Omental fat pad (tissue), 4 donors: Measurements from ENCODE around the gene ANKH. TPM values are rescaled to one million over a fixed set of nuclear protein-coding genes. Genes with fewer than 3 reads are reported as not detected.
"Not testable (repeated sequence)": the region's sequence is repeated elsewhere in the genome, so short reads cannot be mapped to it uniquely, and the experiment has no call there.

ENCODE experiments used
- ATAC-seq: fragments of 150-250 bp; one replicate; pipeline ENCODE4 v1.9.1; 2016; ENCODE audit warnings: mild to moderate bottlenecking, moderate library complexity; ENCODE audit not compliant: low FRiP score
- DNase-seq: peaks from one replicate; pipeline ENCODE4 v3.0.0-alpha.2; 2019; ENCODE audit warnings: low spot score
- total RNA-seq, 4 donors: library from RNA; depleted of rRNA; stranded (reverse); fragments of >200 nt; gene quantifications; one replicate each; pipeline ENCODE4 v1.1.0, GENCODE V29; 2016
- TF ChIP-seq, protein P1 (sequence below), 3 donors: fragments of 450-650 bp; IDR thresholded peaks; one replicate each; pipeline ENCODE4 v1.5.1; 2016 to 2017; ENCODE audit warnings: antibody characterized with exemption in 3 of 3, mild to moderate bottlenecking in 3 of 3, moderate library complexity in 2 of 3

Gene ANKH
- total RNA-seq, 4 donors from 2014 or later, result 37.4 to 74.3 (median 39.2) TPM

DNA sequence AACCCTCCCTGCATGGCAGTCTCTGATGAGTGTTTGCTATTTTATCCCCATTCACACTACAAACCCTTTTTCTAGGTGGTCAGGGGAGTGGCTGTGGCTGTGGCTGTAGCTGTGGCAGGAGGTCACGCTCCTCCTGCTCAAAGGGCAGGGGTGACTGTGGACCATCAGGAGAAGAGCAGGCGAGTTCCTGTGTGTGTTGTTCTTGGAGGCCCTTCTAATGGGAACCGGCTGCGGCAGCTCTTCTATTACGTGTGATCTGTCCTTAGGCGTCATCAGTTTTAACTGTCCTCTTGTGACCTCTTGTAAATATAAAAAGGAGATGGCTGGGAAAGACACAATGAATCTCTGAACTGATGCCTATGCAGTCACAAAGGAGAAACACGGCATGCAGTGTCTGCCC, 65.1 kb downstream of the ANKH start:
- no peak for DNase-seq
- TF ChIP-seq, protein P1, sequence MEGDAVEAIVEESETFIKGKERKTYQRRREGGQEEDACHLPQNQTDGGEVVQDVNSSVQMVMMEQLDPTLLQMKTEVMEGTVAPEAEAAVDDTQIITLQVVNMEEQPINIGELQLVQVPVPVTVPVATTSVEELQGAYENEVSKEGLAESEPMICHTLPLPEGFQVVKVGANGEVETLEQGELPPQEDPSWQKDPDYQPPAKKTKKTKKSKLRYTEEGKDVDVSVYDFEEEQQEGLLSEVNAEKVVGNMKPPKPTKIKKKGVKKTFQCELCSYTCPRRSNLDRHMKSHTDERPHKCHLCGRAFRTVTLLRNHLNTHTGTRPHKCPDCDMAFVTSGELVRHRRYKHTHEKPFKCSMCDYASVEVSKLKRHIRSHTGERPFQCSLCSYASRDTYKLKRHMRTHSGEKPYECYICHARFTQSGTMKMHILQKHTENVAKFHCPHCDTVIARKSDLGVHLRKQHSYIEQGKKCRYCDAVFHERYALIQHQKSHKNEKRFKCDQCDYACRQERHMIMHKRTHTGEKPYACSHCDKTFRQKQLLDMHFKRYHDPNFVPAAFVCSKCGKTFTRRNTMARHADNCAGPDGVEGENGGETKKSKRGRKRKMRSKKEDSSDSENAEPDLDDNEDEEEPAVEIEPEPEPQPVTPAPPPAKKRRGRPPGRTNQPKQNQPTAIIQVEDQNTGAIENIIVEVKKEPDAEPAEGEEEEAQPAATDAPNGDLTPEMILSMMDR (IDR thresholded peaks at IDR 0.05), result no peak
- no peak for ATAC-seq

DNA sequence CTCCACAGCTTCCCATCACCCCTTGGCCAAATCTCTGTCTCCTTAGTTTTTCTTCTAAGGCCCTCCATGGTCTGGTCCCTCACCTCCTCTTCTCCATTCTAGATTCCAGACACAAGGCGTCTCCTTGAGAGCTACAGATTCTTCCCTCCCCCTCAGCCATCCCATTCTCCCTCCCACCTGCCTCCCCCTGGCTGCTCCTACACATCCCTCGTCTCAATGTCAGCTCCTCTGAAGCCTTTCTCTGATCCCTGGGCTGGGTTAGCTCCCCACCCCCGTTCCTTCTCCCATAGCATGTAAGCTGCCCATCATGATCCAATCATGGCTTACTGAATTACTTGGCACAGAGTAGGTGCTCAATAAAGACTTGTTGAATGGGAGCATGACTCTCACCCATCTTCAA, 69.0 kb downstream of the ANKH start:
- ATAC-seq (no peak), DNase-seq (no peak)
- TF ChIP-seq, protein P1 (IDR thresholded peaks at IDR 0.05), result no peak

DNA sequence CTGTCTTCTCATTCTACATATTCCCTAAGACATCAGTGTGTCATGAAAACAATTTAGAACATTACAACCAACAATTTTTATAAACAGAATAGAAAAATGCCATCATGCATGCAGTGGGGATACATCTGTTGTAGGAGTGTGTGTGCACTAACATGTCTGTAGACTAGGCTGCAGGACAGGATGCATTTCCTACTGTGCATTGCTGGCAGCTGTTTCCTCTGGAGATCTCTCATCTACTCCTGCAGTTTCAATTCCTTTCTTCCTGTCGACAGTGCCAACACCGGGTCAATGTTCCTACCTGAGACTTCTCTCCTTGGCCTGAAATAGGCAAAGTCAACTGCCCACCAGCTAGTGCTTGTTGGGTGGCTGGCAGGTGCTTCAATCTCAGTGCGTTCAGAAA, 69.8 kb downstream of the ANKH start:
- DNase-seq, result no peak
- no peak for ATAC-seq
- TF ChIP-seq, protein P1 (IDR thresholded peaks at IDR 0.05), result no peak

DNA sequence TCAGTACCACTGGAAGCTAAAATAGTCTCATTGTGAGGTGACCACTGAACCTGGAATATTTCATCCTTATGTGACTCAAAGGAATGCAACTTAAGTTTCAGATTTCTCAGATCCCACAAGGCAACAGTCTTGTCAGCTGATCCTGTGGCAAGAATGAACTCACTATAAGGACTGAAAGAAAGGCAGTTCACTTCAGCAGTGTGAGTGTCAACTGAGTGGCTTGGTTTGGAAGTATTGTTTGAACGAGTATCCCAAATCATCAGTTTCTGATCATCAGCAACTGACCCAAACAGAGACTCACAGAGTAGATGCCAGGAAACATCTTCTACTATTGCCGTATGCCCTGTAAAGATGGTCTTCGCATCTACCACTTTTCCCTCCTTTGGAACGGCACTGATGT, 74.2 kb downstream of the ANKH start:
- not testable (repeated sequence) for DNase-seq, ATAC-seq

DNA sequence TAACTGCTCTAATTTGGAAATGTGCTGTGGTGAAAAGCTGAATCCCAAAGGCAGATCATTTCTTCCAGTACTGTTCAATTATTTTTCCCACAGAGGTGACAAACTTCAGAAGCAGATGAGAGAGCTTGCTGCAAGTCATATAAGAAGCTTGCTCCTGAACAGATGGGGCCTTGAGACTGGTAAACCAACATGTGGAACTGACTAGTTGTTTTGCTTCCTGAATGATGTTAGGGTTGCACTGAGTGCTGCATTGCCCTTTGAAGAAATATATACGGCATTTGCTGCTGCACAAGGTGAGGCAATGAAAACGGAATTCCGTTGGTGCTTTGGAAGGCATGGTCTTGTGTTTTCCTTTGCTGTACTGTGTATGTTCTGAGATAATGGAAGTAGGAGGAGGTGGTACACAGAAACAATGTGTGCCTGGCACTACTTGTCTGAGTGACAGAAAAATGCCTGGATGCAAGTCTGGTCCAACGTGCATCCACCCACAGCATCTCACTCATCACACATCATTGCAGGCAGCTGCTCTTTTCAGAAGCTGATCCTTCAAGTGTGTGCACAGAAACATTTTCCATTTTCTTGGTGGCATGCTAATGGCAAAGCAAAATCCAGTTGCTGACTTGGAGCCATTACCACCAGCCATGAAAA, 76.9 kb downstream of the ANKH start:
- DNase-seq (no peak), ATAC-seq (no peak)
- TF ChIP-seq, protein P1 (IDR thresholded peaks at IDR 0.05), result no peak

DNA sequence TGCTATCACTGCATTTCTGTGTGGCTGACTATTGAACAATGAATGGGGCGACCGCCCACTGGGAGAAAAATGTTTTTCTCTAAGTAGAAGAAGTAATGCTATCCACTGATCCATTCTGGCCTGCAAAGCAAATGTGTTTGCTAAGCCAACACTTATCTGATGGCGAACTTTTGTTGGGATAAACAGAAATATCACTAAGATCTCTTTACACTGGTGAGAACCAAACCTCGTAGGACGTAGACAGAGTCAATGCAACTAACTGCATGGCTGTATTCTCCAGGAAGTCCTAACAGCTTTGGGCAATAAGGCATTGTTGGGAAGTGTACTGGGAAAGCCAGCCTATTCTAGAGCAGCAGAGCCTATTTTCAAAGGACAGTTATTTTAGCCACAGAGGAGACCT, 77.7 kb downstream of the ANKH start:
- no peak for DNase-seq
- TF ChIP-seq, protein P1 (IDR thresholded peaks at IDR 0.05), result no peak
- ATAC-seq, result no peak

DNA sequence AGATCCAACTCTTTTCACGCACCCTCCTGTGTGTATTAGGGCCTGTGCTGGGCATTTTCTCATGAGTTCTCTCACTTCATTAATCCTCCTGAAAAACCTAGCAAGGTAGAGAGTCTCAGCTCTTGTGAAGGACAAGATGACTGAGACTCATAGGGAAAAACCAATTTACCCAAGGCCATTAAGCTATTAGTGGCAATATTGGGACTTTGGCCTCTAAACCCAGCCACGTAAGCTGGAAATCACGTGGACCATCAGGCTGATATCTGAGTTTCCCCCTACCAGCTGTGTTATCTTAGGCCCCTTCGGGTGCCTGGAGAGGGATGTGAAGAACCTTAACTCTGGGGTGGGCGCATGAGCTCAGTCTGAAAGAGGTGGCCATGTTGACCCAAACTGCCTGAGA, 80.7 kb downstream of the ANKH start:
- no peak for DNase-seq
- TF ChIP-seq, protein P1 (IDR thresholded peaks at IDR 0.05), result no peak
- no peak for ATAC-seq
